HG03457 (cell line): ENCODE measurements around the gene CCDC127.
"Not testable (repeated sequence)": the region's sequence is repeated elsewhere in the genome, so short reads cannot be mapped to it uniquely, and the experiment has no call there.

Source experiments
- ATAC-seq: cut with Tn5 transposase; IDR thresholded peaks from one replicate; pipeline ENCODE4 v1.9.1; 2021; ENCODE audit warnings: moderate number of reproducible peaks; ENCODE audit not compliant: unreplicated experiment

Gene CCDC127

DNA sequence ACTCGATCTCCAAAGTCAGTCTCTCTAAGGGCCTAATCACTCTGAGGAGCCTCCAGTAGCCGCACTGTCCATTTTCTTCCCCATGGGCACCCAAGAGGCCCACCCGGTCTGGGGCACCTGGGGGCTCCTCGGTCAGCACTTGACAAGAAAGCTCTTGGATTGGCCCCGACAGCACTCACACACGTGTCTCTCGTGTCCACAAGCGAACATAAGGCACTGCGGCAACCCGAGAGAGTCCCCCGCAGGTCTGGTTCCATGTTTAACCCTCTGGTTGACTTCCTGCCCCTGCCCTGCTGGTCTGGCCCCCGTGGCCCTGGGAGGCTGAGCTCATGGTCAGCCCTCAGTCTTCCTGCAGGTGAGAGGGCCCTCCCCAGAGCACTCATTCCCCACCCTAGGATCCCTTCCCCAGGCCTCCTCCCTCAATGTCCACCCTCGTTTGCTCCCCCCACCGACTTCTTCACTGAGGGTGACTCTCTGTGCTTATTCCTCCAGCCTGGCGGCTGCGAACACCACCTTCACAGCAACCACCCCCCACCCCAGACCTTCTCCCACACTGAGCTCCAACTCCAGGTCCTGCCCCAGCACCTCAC lies 43.0 kb downstream of the CCDC127 start:
- no peak for ATAC-seq

DNA sequence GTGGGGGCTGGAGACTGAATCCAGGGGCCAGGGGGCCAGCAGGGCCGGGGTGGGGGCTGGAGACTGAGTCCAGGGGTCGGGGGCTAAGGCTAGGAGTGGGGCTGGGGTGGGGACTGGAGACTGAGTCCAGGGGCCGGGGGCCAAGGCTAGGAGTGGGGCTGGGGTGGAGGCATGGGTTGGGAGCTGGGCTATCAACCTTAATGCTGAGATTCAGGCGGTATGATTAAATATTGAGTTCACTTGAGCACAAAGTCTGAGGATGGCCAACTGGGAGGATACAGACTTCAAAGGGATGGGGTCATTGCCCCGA lies 43.7 kb downstream of the CCDC127 start:
- ATAC-seq = no peak

DNA sequence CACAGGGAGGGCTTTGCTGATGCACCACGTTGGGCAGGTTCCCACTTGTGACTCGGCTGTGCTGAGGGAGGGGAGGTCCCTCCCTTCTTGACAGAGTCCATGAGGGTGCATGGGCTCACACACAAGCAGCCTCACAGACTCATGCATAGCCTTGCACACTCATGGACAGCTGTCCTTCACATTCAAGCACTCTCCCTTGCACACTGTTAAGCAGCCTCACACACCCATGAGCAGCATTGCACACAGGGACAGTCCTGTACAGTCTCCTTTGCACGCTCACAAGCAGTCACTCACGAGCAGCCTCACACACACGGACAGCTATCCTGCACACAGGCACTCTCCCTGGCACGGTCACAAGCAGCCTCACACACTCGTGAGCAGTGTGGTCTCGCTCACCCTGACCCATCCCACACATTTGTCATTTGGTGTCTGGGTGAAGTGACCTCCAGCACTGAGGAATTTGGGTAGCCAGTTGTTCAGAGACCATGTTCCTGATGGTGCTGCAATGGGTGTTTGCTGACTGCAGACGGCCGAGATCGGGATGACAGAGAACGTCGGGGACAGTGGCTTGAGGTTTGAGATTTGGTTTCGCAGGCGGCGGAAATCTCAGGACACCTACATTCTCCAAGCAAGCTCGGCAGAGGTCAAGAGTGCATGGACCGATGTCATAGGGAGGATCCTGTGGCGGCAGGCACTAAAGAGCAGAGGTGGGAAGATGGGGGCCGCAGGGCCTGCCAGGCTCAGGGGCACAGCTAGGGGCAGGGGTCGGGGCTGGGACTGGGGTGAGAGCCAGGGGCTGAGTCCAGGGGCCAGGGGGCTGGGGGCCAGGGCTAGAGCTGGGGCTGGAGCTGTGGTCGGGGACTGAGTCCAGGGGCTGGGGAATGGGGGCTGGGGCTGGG lies 44.3 kb downstream of the CCDC127 start:
- no peak for ATAC-seq

DNA sequence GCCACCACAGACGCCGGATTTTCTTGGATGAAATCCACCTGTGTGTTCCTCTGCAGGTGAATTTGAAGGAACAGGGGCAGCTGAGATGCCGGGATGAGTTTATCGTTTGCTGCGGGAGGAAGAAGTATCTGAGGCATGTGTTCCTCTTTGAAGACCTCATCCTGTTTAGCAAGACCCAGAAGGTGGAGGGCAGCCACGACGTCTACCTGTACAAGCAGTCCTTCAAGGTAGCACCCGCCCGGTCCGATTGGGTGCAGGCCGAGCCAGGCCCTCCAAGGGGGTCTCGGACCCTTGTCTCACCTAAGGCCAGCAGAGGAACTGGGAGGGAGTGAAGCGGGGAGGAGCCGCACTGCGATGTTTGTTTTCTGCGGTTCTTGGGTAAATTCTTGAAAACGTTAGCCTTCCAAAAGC lies 45.1 kb downstream of the CCDC127 start:
- no peak for ATAC-seq

- no peak for ATAC-seq
Measured at GRCh38 chr5:172421-172820, 45.5 kb downstream of the CCDC127 start.

DNA sequence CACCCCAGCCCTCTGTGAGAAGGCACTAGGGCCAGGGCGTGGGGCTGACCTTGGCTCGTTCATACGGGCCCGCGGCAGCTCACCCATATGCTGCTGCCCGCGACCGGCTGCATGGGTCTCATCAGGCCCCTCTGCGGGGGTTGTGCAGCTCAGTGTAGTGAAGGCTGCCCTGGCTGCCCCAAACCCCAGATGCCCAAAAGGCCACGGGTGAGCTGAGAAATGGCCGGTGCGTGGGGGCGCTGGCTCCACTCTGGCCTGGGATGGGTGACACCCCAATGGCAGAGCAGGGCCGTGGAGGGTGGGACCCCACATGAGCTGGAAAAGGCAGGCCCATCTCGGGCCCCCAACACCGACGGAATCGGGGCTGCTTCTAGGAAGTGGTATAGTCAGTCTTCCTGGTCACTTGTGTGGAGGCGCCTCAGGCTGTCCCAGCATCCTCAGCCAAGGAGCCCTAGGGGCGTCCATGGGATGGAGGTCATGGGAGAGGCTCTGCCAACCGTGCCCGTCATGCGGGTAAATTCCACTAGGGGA lies 46.1 kb downstream of the CCDC127 start:
- no peak for ATAC-seq

DNA sequence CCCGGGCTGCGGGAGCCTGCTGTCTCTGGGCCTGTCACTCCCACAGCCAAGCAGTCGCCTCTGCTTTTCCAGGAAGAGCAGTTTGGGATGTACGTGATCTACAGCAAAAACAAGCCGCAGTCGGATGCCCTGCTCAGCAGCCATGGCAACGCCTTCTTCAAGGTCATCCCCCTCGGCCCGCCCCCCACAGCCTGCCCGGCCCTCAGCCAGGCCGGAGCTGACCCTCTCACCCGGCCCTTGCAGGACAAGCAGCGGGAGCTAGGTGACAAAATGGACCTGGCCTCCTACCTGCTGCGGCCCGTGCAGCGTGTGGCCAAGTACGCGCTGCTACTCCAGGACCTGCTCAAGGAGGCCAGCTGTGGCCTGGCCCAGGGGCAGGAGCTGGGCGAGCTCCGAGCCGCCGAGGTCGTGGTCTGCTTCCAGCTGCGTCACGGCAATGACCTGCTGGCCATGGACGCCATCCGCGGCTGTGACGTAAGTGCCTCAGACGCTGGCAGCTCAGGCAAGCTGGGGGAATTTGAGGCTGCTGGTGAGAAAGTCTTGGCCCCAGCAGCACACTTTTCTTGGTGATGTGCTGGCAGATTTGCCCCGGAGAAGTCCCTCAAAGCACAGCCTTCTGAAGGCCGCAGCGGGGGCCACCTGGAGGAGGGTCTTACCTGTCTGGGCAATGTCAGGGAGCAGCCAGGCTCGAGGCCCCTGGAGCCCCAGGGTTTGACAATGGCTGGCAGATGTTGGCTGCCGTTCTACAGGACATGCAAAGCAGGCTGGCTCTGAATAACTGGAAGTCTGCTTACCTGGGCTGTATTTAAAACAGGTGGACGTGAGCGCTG lies 46.8 kb downstream of the CCDC127 start:
- ATAC-seq = no peak

- no peak for ATAC-seq
Measured at GRCh38 chr5:169728-170094, 48.2 kb downstream of the CCDC127 start.

DNA sequence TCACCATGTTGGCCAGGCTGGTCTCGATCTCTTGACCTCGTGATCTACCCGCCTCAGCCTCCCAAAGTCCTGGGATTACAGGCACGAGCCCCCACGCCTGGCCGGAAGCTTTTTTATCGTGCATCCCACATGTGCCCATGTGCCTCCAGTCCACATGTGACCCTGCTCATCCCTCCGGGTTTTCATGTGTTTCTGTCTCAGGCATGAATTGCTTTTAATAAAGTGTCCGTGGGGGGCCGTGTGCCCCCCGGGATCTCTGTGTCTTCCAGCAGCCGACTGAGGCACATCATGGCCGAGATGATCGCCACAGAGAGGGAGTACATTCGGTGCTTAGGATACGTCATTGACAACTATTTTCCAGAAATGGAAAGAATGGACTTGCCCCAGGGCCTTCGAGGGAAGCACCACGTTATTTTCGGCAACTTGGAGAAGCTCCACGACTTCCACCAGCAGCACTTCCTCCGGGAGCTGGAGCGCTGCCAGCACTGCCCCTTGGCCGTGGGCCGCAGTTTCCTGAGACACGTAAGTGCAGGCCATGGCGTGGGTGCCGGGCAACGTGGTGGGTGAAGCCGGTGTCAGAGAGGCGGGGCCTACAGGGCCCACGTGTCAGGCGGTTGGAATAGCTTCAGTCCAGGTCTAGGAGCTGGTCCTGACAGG lies 48.8 kb downstream of the CCDC127 start:
- no peak for ATAC-seq

DNA sequence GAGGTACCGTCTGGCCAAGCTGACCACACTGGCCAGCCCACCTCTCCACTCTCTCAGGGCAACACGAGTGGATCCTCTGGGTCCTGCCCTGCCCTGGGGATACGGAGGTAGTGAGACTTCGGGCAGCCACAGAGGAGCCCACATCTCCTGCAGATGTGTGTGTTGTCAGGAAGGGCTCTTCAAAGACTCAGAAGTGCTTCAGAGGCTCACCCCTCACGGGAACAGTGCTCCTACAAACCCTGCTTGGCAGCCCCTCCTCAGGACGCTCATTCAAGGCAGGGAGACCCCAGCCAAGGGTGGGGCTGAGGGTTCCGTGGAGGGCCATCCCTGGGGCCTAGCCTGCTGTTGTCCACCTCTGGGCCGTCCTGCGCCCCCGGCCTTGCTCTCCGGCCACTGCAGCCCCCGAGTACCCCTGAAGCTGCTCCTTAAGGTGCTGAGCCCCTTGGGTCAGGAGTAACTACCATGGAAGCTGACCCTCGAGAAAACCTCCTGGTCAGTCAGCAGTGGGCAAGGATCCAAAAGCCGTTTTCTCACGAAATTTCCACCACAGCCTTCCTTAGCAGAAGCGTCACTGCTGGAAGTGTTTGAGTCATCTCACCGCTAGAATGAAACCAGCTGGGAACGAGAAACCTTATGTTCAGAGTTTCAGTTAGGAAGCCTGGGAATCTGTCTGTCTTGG lies 49.8 kb downstream of the CCDC127 start:
- ATAC-seq = no peak

- ATAC-seq = no peak
Measured at GRCh38 chr5:167511-167910, 50.4 kb downstream of the CCDC127 start.

DNA sequence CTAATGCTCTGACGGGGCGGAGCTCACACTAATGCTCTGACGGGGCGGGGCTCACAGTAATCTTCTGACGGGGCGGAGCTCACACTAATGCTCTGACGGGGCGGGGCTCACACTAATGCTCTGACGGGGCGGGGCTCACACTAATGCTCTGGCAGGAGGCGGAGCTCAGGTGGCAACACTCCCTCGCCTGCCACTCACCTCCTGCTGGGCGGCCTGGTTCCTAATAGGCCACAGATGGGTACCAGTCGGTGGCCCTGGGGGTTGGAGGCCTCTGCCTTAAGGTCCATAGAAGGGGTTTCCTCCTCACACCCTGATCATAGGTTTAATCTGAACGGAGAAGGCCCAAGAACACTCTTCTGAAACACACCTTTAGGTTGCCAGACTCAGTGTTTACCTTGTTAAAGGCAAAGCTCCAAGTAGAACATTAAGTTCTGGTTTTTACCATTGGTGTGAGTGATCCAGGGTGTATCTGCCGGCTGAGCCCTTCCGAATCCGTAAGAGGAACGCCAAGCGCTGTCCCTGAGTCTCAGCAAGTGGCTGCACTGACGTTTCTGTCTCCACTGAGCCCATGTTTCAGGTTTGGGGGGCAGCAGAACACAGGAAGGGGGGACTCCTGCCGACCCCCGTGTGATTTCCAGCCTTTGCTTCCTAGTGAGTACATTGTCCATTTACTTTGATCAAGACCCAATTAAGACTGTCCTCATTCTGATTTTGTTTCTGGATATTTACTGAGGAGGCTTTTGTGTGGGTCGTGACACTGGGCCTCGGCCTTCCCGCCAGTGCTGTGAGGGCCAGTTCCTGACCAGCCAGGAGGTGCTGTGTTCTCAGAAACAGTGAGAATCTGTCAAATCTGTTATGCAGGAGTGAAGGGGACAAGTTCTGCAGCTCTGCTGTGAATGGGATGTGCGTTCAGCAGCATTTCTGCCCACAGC lies 51.2 kb downstream of the CCDC127 start:
- ATAC-seq = no peak

DNA sequence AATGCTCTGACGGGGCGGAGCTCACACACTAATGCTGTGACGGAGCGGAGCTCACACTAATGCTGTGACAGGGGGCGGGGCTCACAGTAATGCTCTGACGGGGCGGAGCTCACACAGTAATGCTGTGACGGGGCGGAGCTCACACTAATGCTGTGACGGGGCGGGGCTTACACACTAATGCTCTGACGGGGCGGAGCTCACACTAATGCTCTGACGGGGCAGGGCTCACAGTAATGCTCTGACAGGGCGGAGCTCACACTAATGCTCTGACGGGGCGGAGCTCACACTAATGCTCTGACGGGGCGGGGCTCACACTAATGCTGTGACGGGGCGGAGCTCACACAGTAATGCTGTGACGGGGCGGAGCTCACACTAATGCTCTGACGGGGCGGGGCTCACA lies 53.2 kb downstream of the CCDC127 start:
- not testable (repeated sequence) for ATAC-seq

DNA sequence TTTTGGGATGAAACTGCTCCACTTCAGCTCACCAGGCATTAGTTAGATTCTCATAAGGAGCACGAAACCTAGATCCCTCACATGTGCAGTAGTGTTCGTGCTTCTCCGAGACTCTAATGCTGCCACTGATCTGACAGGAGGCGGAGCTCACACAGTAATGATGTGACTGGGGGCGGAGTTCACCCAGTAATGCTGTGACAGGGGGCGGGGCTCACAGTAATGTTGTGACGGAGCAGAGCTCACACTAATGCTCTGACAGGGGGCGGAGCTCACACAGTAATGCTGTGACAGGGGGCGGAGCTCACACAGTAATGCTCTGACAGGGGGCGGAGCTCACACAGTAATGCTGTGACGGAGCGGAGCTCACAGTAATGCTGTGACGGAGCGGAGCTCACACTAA lies 53.7 kb downstream of the CCDC127 start:
- no peak for ATAC-seq

DNA sequence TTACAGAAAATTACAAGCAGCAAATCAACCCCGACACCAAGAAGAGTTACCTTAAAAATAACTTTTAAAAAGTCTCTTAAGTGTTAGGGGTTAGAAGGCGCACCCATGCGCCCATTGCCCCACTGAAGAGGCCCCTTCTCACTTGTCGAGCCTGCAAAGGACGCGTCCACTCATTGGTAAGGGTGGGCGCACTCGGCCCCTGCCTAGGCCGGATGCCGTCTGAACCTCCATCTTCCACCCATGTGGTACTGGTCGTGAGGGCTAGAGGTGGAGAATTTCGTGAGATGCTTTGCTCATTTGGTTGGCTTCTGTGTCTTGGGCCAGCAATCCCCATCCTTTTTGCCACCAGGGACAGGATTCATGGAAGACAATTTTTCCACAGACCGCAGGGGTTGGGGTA lies 54.1 kb downstream of the CCDC127 start:
- no peak for ATAC-seq

GRCh38 chr5:163338-163620 lies 54.7 kb downstream of the CCDC127 start:
- no peak for ATAC-seq

DNA sequence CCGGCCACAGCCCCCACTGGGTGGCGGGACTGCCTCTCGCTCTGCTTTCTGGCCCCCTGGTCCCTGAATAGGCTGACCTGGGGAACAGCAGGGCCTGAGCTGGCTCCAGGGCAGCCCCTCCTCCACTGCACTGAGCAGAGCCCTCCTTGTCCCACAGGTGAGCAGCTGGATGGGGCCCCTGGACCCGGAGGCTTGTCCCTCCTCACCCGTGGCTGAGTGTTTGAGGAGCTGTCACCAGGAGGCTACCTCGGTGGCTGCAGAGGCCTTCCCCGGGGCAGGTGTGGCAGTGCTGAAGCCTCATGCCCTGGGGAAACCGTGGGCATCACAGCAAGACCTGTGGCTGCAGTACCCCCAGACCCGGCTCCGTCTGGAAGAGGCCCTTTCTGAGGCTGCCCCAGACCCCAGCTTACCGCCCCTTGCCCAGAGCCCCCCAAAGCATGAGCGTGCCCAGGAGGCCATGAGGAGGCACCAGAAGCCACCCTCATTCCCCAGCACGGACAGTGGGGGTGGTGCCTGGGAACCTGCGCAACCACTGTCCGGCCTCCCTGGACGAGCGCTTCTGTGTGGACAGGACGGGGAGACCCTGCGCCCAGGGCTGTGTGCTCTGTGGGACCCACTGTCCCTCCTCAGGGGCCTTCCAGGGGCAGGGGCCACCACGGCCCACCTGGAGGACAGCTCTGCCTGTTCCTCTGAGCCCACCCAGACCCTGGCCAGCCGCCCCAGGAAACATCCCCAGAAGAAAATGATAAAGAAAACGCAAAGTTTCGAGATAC lies 55.2 kb downstream of the CCDC127 start:
- ATAC-seq = no peak

GRCh38 chr5:162190-162564 lies 55.8 kb downstream of the CCDC127 start:
- no peak for ATAC-seq

GRCh38 chr5:161803-162110 lies 56.2 kb downstream of the CCDC127 start:
- no peak for ATAC-seq
